ENCODE measurements around the gene ACTRT3. TPM values are rescaled to one million over a fixed set of nuclear protein-coding genes. Genes with fewer than 3 reads are reported as not detected.
"Not testable (repeated sequence)": the region's sequence is repeated elsewhere in the genome, so short reads cannot be mapped to it uniquely, and the experiment has no call there.

Gene ACTRT3
- total and polyA plus RNA-seq, 7 donors: 0.63 to 3.0 (median 0.75) TPM

GRCh38 chr3:169739067-169739466, 30.3 kb downstream of the ACTRT3 start:
- 61 to 68% (median 67%) methylated on average over 2 of the region's 2 CpGs for whole genome bisulfite sequencing, 3 donors

GRCh38 chr3:169731857-169732256, 37.5 kb downstream of the ACTRT3 start:
- H3K9me3 ChIP-seq; intact Hi-C loops (cut with DNase I); ATAC-seq; H3K4me3 ChIP-seq; H3K36me3 ChIP-seq (ENCODE audit: insufficient read depth in 1 of 2, low read depth in 1 of 2); DNase-seq; H3K27ac ChIP-seq; H3K27me3 ChIP-seq (ENCODE audit: insufficient read depth in 3 of 3, low read length in 2 of 3); H3K4me1 ChIP-seq: not testable (repeated sequence)

More at GRCh38 chr3:169739067-169739466, 30.3 kb downstream of the ACTRT3 start:
- no peaks in the 10 kb centered on the region for H3K4me1 ChIP-seq
- H3K27me3 ChIP-seq (ENCODE audit: insufficient read depth in 3 of 3, low read length in 2 of 3): no peaks in the 10 kb centered on the region
- H3K4me3 ChIP-seq: no peak overlapping the region
- no peak for TF ChIP-seq CTCF (IDR thresholded peaks at IDR 0.05)
- H3K9me3 ChIP-seq: peaks cover 11% of the 10 kb centered on the region
- no peaks in the 10 kb centered on the region for H3K36me3 ChIP-seq (ENCODE audit: insufficient read depth in 1 of 2, low read depth in 1 of 2)
- DNase-seq (no peak), ATAC-seq (no peak)
- intact Hi-C loops (cut with DNase I): no loop called here
- H3K27ac ChIP-seq: no peak overlapping the region

- DNase-seq: no peak
- intact Hi-C loops (cut with DNase I): no loop called here
- Histone ChIP-seq H3K36me3 (ENCODE audit: insufficient read depth in 1 of 2, low read depth in 1 of 2) (no peaks in the 10 kb centered on the region), H3K4me1 (no peaks in the 10 kb centered on the region), H3K27me3 (ENCODE audit: insufficient read depth in 3 of 3, low read length in 2 of 3) (no peaks in the 10 kb centered on the region), H3K9me3 (no peaks in the 10 kb centered on the region), H3K27ac (no peak overlapping the region), H3K4me3 (no peak overlapping the region)
- no peak for TF ChIP-seq CTCF (IDR thresholded peaks at IDR 0.05)
- no peak for ATAC-seq
Observed at GRCh38 chr3:169722724-169723123, 46.6 kb downstream of the ACTRT3 start.

GRCh38 chr3:169718415-169718814, 50.9 kb downstream of the ACTRT3 start:
- intact Hi-C loops (cut with DNase I); H3K27me3 ChIP-seq (ENCODE audit: insufficient read depth in 3 of 3, low read length in 2 of 3); H3K27ac ChIP-seq; ATAC-seq; H3K36me3 ChIP-seq (ENCODE audit: insufficient read depth in 1 of 2, low read depth in 1 of 2); H3K4me3 ChIP-seq; H3K9me3 ChIP-seq; DNase-seq; H3K4me1 ChIP-seq: not testable (repeated sequence)
- 85 to 97% (median 91%) methylated on average over 2 to 4 of the region's 4 CpGs for WGBS, 3 donors

Other genes with a start within 250 kb of the ACTRT3 start
- 10 to 100 TPM in 1 of 4 donors, 1 to 10 TPM in 3; 6.6 to 11.5 (median 8.1) TPM for gene MECOM, start 105.8 kb downstream of the ACTRT3 start, total RNA-seq
- gene MECOM, start 105.8 kb downstream of the ACTRT3 start, polyA plus RNA-seq: 1 to 10 TPM; 2.5 to 2.7 (median 2.6) TPM
- 1 to 10 TPM in 2 of 4 donors, under 1 TPM in 1, not detected in 1; 0.75 to 4.8 (median 1.5) TPM for gene TERC, start 4.5 kb downstream of the ACTRT3 start, total RNA-seq
- under 1 TPM in 2 of 3 donors, not detected in 1; 0.23 to 0.31 TPM for gene TERC, start 4.5 kb downstream of the ACTRT3 start, polyA plus RNA-seq
- 10 to 100 TPM; 13.5 to 16.8 (median 15.8) TPM for gene MYNN, start 3.8 kb upstream of the ACTRT3 start, total RNA-seq
- gene MYNN, start 3.8 kb upstream of the ACTRT3 start, polyA plus RNA-seq: 10 to 100 TPM; 10.1 to 16.8 (median 10.5) TPM
- not detected for gene LRRIQ4, start 43.3 kb upstream of the ACTRT3 start, total RNA-seq
- gene LRRIQ4, start 43.3 kb upstream of the ACTRT3 start, polyA plus RNA-seq: under 1 TPM in 1 of 3 donors, not detected in 2; 0.01 TPM
- under 1 TPM; 0.26 to 0.69 (median 0.49) TPM for gene LRRC34, start 43.3 kb upstream of the ACTRT3 start, total RNA-seq
- gene LRRC34, start 43.3 kb upstream of the ACTRT3 start, polyA plus RNA-seq: 1 to 10 TPM in 1 of 3 donors, under 1 TPM in 2; 0.23 to 1.7 (median 0.26) TPM
- not detected for gene LRRC31, start 100.4 kb upstream of the ACTRT3 start, total RNA-seq
- under 1 TPM in 1 of 3 donors, not detected in 2; 0.01 TPM for gene LRRC31, start 100.4 kb upstream of the ACTRT3 start, polyA plus RNA-seq
- gene SAMD7, start 142.0 kb upstream of the ACTRT3 start, total RNA-seq: not detected
- not detected for gene SAMD7, start 142.0 kb upstream of the ACTRT3 start, polyA plus RNA-seq
- gene SEC62, start 197.2 kb upstream of the ACTRT3 start, total RNA-seq: 10 to 100 TPM; 61.5 to 78.2 (median 71.5) TPM
- gene SEC62, start 197.2 kb upstream of the ACTRT3 start, polyA plus RNA-seq: 10 to 100 TPM; 38.1 to 70.2 (median 61.7) TPM

All from psoas muscle (tissue), 8 donors.